Heart right ventricle (tissue), 16 donors: ENCODE results near the gene SH2D3A. TPM values are rescaled to one million over a fixed set of nuclear protein-coding genes. Genes with fewer than 3 reads are reported as not detected.
"Not testable (repeated sequence)": the region's sequence is repeated elsewhere in the genome, so short reads cannot be mapped to it uniquely, and the experiment has no call there.

ENCODE experiments used
- ATAC-seq, 8 donors: fragments of 200-7000 bp; cut with Tn5 transposase; one replicate each; pipeline ENCODE4 v1.9.1; 2020; ENCODE audit warnings: mild to moderate bottlenecking in 8 of 8, moderate library complexity in 8 of 8, moderate number of reproducible peaks in 1 of 8
- DNase-seq, 2 donors: peaks; one replicate each; pipeline ENCODE4 v3.0.0-alpha.2; 2020
- H3K27ac ChIP-seq, 10 donors: fragments of 200-600 bp; sonication (generic) in 2 of 10; one replicate each; pipeline versions ENCODE4 v1.5.0 to v1.8.0; 2020 to 2022; ENCODE audit warnings: mild to moderate bottlenecking in 3 of 10
- H3K27me3 ChIP-seq, 7 donors: fragments of 200-600 bp; one replicate each; pipeline ENCODE4 v1.8.0; 2021 to 2022; ENCODE audit warnings: mild to moderate bottlenecking in 2 of 7
- H3K36me3 ChIP-seq, 9 donors: fragments of 200-600 bp; sonication (generic) in 1 of 9; one replicate each; pipeline versions ENCODE4 v1.5.0 to v1.8.0; 2020 to 2022; ENCODE audit warnings: mild to moderate bottlenecking in 2 of 9
- H3K4me1 ChIP-seq, 9 donors: fragments of 200-600 bp; sonication (generic) in 1 of 9; one replicate each; pipeline versions ENCODE4 v1.5.0 to v1.8.0; 2020 to 2022; ENCODE audit warnings: mild to moderate bottlenecking in 4 of 9
- H3K4me3 ChIP-seq, 10 donors: fragments of 200-600 bp; sonication (generic) in 2 of 10; one replicate each; pipeline versions ENCODE4 v1.5.0 to v1.8.0; 2020 to 2022; ENCODE audit warnings: mild to moderate bottlenecking in 7 of 10, moderate library complexity in 2 of 10
- H3K9me3 ChIP-seq, 11 donors: fragments of 200-600 bp in 10 of 11; sonication (generic) in 2 of 11; one replicate each; pipeline versions ENCODE4 v1.5.0 to v1.8.0; 2013 to 2022; ENCODE audit warnings: mild to moderate bottlenecking in 2 of 11, control low read depth in 1 of 11, moderate library complexity in 1 of 11
- WGBS, 2 donors: extraction: QIAGEN DNeasy Blood & Tissue Kit; methylation state at CpG; one replicate each; pipeline ENCODE4 v1.1.7; 2013; ENCODE audit warnings: inconsistent platforms in 1 of 2; 5-methylcytosine and 5-hydroxymethylcytosine counted together
- intact Hi-C, 10 donors: fragments of 100-400 bp; cut with DNase I; formaldehyde crosslinking; loops; one replicate each; pipeline versions ENCODE4 v1.11.1 to v1.14.2; 2022
- polyA plus RNA-seq, 2 donors: library from polyadenylated mRNA; stranded (reverse); fragments of 200-250 nt; gene quantifications; one replicate each; pipeline ENCODE4 v1.2.3, GENCODE V29; 2013
- total RNA-seq, 10 donors: library from RNA; stranded (reverse); fragmentation: NEBNext Ultra II Directional in 3 of 10; extraction: Animal tissue kit (Norgen Biotek cat#: 25700) in 3 of 10; gene quantifications; one replicate each; pipeline versions ENCODE4 v1.2.1 to v1.2.4, GENCODE V29; 2021 to 2023
- TF ChIP-seq, protein P1 (sequence below), 9 donors: fragments of 200-600 bp; sonication (generic) in 2 of 9; IDR thresholded peaks; one replicate each; pipeline versions ENCODE4 v1.5.0 to v1.8.0; 2021 to 2022; ENCODE audit warnings: antibody characterized with exemption in 9 of 9, mild to moderate bottlenecking in 5 of 9, moderate library complexity in 1 of 9
- donor health status: Arrhythmogenic right ventricular cardiomyopathy.
- donor health status: ischemic (EF 13 %, LVEDD 7.1; RV severe dilation, severe dysfunction).
- donor health status: healthy with polysubstance abuse.
- donor health status: DM: no; HTN: yes; CAD: no.
- donor health status: DM: no; HTN: no; CAD: no.
- donor health status: ischemic (EF 25% LVEDD 6.9; RV normal size, moderate dysfunction).
- donor health status: ischemic (EF 25% LVEDD 5.7; RV mildly dilated, moderate dysfunction).
- donor health status: healthy.
- donor health status: DM: yes; HTN: yes; CAD: no.
- donor health status: Ischemic cardiomyopathy.
- donor health status: ischemic (EF 35%, LVEDD 5.7; RV mildly dilated, moderate dysfunction).
- donor health status: nonischemic (EF 11% LVEDD 7.7; RV severe dilation, severe dysfunction).
- donor health status: DM: yes; HTN: yes; CAD: no.
- donor health status: PGD.
- donor health status: ischemic (EF 29% LVEDD 5.4; RV normal size, mild dysfunction).
- donor health status: nonischemic (EF 23%, LVEDD 6.1; RV moderate dilation, normal function).

The SH2D3A gene
- total and polyA plus RNA-seq, 12 donors = 0.16 to 0.79 (median 0.36) TPM; not detected in 5

DNA sequence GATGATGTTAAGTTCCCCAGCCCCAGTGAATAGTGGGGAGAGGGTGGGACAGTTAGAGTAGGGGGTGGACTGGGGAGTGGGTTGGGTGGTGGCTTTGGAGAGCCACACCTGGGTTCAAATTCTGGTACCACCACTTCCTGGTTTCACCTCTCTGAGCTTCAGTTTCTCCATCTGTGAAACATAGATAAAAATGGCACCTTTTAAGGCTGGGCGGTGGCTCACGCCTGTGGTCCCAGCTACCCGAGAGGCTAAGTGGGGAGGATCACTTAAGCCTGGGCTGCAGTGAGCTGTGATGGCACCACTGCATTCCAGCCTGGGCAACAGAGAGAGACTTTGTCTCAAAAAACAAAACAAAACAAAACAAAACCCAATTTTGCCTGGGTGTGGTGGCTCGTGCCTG lies 11.2 kb upstream of the SH2D3A start:
- TF ChIP-seq, protein P1, sequence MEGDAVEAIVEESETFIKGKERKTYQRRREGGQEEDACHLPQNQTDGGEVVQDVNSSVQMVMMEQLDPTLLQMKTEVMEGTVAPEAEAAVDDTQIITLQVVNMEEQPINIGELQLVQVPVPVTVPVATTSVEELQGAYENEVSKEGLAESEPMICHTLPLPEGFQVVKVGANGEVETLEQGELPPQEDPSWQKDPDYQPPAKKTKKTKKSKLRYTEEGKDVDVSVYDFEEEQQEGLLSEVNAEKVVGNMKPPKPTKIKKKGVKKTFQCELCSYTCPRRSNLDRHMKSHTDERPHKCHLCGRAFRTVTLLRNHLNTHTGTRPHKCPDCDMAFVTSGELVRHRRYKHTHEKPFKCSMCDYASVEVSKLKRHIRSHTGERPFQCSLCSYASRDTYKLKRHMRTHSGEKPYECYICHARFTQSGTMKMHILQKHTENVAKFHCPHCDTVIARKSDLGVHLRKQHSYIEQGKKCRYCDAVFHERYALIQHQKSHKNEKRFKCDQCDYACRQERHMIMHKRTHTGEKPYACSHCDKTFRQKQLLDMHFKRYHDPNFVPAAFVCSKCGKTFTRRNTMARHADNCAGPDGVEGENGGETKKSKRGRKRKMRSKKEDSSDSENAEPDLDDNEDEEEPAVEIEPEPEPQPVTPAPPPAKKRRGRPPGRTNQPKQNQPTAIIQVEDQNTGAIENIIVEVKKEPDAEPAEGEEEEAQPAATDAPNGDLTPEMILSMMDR (IDR thresholded peaks at IDR 0.05) = no peak

DNA sequence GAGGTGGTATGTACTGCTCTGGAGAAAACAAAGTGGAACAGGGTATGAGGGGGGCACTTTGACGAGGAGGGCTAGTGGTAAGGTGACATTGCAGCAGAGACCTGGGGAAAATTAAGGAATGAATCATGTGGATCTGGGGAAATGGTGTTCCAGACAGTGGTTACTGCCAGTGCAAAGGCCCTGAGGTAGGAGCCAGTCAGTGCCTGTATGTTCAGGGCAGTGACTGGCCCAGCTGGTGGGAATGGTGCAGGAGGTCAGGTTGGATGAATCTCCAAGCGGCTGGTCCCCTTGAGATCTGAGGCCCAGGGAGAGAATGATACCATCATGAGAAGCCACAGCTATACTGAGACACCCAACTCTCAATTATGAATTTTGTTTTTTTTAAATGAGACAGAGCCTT lies 10.2 kb upstream of the SH2D3A start:
- H3K9me3 ChIP-seq = no peaks in the 10 kb centered on the region
- peaks cover 0 to 3% (median 0%) of the 10 kb centered on the region in 7 donors for H3K27me3 ChIP-seq
- DNase-seq = no peak
- no peak for ATAC-seq
- TF ChIP-seq, protein P1 (IDR thresholded peaks at IDR 0.05) = no peak
- H3K36me3 ChIP-seq = peaks cover 0 to 21% (median 0%) of the 10 kb centered on the region in 9 donors
- no peak overlapping the region for H3K27ac ChIP-seq
- peaks cover 0 to 23% (median 0%) of the 10 kb centered on the region in 9 donors for H3K4me1 ChIP-seq
- intact Hi-C loops = no loop called here
- H3K4me3 ChIP-seq = no peak overlapping the region
- 84 to 87% methylated on average over 2 of the region's 2 CpGs for WGBS, 2 donors

More for the DNA sequence above, 11.2 kb upstream of the SH2D3A start:
- Histone ChIP-seq H3K27me3 (no peaks in the 10 kb centered on the region), H3K36me3 (peaks cover 0 to 24% (median 0%) of the 10 kb centered on the region in 9 donors), H3K9me3 (no peaks in the 10 kb centered on the region), H3K4me1 (peaks cover 0 to 23% (median 0%) of the 10 kb centered on the region in 9 donors), H3K27ac (no peak overlapping the region), H3K4me3 (no peak overlapping the region)
- intact Hi-C loops = no loop called here
- WGBS, 2 donors = 75 to 77% methylated on average over 4 of the region's 4 CpGs
- ATAC-seq (no peak), DNase-seq (no peak)

DNA sequence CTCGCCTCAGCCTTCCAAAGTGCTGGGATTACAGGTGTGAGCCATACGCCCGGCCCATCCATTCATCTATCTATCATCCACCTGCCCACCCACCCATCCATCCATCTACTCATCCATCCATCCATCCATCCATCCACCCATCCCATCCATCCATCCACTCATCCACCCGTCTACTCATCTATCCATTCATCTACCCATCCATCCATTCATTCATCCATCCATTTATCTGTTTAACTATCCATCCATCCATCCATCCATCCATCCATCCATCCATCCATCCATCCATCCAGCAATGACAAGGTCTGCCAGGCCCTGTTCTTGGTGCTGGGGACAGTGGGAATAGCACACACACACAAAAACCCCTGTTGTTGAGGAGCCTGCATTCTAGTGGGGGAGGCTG lies 9.8 kb upstream of the SH2D3A start:
- intact Hi-C loops = no loop called here
- Histone ChIP-seq H3K36me3 (peaks cover 0 to 16% (median 0%) of the 10 kb centered on the region in 9 donors), H3K9me3 (no peaks in the 10 kb centered on the region), H3K4me3 (no peak overlapping the region), H3K4me1 (peaks cover 0 to 23% (median 0%) of the 10 kb centered on the region in 9 donors), H3K27ac (no peak overlapping the region), H3K27me3 (peaks cover 0 to 7% (median 0%) of the 10 kb centered on the region in 7 donors)
- TF ChIP-seq, protein P1 (IDR thresholded peaks at IDR 0.05) = no peak
- DNase-seq (no peak), ATAC-seq (no peak)
- 90 to 93% methylated on average over 4 of the region's 4 CpGs for WGBS, 2 donors

DNA sequence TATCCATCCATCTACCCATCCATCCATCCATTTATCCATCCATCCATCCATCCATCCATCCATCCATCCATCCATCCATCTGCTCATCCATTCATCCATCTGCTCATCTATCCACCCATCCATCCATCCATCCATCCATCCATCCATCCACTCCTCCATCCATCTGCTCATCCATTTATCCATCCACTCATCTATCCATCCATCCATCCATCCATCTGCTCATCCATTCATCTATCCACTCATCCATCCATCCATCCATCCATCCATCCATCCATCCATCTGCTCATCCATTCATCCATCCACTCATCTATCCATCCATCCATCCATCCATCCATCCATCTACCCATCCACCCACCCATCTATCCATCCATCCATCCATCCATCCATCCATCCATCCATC lies 8.8 kb upstream of the SH2D3A start:
- H3K36me3 ChIP-seq, H3K9me3 ChIP-seq, ATAC-seq, intact Hi-C loops, H3K27ac ChIP-seq, DNase-seq, H3K4me3 ChIP-seq: not testable (repeated sequence)
- Histone ChIP-seq H3K27me3 (peaks cover 0 to 11% (median 0%) of the 10 kb centered on the region in 7 donors), H3K4me1 (peaks cover 0 to 23% (median 0%) of the 10 kb centered on the region in 9 donors)
